HepG2 (cell line): Measurements from ENCODE around the gene PPP2R5C. TPM values are rescaled to one million over a fixed set of nuclear protein-coding genes. Genes with fewer than 3 reads are reported as not detected.

ENCODE experiments used
- ATAC-seq: fragments of 200-7000 bp; cut with Tn5 transposase; 3 replicates; pipeline ENCODE4 v1.9.1; 2020; ENCODE audit warnings: mild to moderate bottlenecking, moderate library complexity
- BruUV-seq: library from RNA; stranded (reverse); fragments of 400-500 nt; replicated peaks from 2 replicates; lab custom pipeline; 2021; lab: Mats Ljungman, UMichigan
- CTCF ChIA-PET: fragments of 300-600 bp; formaldehyde crosslinking; extraction: SDS; loops from one replicate; lab custom pipeline; 2021; ENCODE audit warnings: low total read pairs, inconsistent platforms, low intra/inter-chr PET ratio; lab: Yijun Ruan, JAX
- POLR2A ChIA-PET: fragments of 350-600 bp; sonication (Branson Sonifier 250); formaldehyde crosslinking; loops from one replicate; lab custom pipeline; 2020; ENCODE audit warnings: antibody characterized with exemption, inconsistent platforms; lab: Yijun Ruan, JAX
- DNase-seq: peaks from one replicate; pipeline ENCODE4 v3.0.0-alpha.2; 2015; ENCODE audit warnings: low spot score
- FAIRE-seq: peaks from 3 replicates; lab custom pipeline; 2011; peaks lifted over from hg19 to GRCh38; lab: Jason Lieb, UNC
- H2AFZ ChIP-seq: one replicate; pipeline ENCODE4 v1.6.1; 2011; ENCODE audit warnings: low read length, inconsistent platforms
- H3K27ac ChIP-seq: fragments of 300-600 bp; 3 replicates; pipeline ENCODE4 v1.8.0; 2011; ENCODE audit warnings: mixed run types, mild to moderate bottlenecking, mixed read lengths, low read length, inconsistent platforms; ENCODE audit not compliant: insufficient read depth; ENCODE audit errors: extremely low read length
- H3K27me3 ChIP-seq, 2 experiments: fragments of 200-600 bp in 1 of 2; 2 replicates in 1 of 2; 3 replicates in 1 of 2; pipeline versions ENCODE4 v1.6.0 to v1.8.0; 2011; ENCODE audit warnings: low read length in 2 of 2, mild to moderate bottlenecking in 2 of 2, moderate library complexity in 2 of 2, inconsistent platforms in 1 of 2; ENCODE audit not compliant: insufficient read depth in 2 of 2, control insufficient read depth in 1 of 2
- H3K36me3 ChIP-seq, 2 experiments: fragments of 200-600 bp in 1 of 2; replicated peaks in 1 of 2; 2 replicates in 1 of 2; 3 replicates in 1 of 2; pipeline versions ENCODE4 v1.5.1 to v1.8.0; 2011; ENCODE audit warnings: low read length in 2 of 2, inconsistent platforms in 1 of 2; ENCODE audit not compliant: insufficient read depth in 2 of 2, control insufficient read depth in 1 of 2
- H3K4me1 ChIP-seq: 2 replicates; pipeline ENCODE4 v1.5.1; 2012; ENCODE audit warnings: low read length, inconsistent platforms; ENCODE audit not compliant: insufficient read depth
- H3K4me2 ChIP-seq: 2 replicates; pipeline ENCODE4 v1.6.0; 2011; ENCODE audit warnings: low read depth, low read length, inconsistent platforms
- H3K4me3 ChIP-seq, 3 experiments: fragments of 200-600 bp in 1 of 3; sonication (generic), shearing (Covaris generic) in 1 of 3; replicated peaks in 1 of 3; 2 replicates each; pipeline ENCODE4 v1.5.1; 2011 to 2016; ENCODE audit warnings: low read length in 3 of 3, inconsistent platforms in 2 of 3, low read depth in 2 of 3, mild to moderate bottlenecking in 2 of 3, control low read depth in 1 of 3, mixed read lengths in 1 of 3; ENCODE audit not compliant: insufficient read depth in 1 of 3
- H3K79me2 ChIP-seq: one replicate; pipeline ENCODE4 v1.6.1; 2011; ENCODE audit warnings: low read length, inconsistent platforms; ENCODE audit not compliant: insufficient read depth
- H3K9ac ChIP-seq: 2 replicates; pipeline ENCODE4 v1.6.0; 2011; ENCODE audit warnings: mild to moderate bottlenecking, low read depth, low read length, inconsistent platforms; ENCODE audit not compliant: insufficient read depth
- H3K9me3 ChIP-seq: 2 replicates; pipeline ENCODE4 v1.5.1; 2012; ENCODE audit warnings: mild to moderate bottlenecking, low read length
- H4K20me1 ChIP-seq: 2 replicates; pipeline ENCODE4 v1.6.0; 2011; ENCODE audit warnings: inconsistent platforms, mild to moderate bottlenecking, low read length, moderate library complexity; ENCODE audit not compliant: insufficient read depth
- CREM ChIP-seq, 2 experiments: sonication (generic) in 1 of 2; formaldehyde crosslinking in 1 of 2; IDR thresholded peaks; 2 replicates each; pipeline versions ENCODE4 v1.4.0 to v1.6.1; 2016 to 2020; ENCODE audit warnings: antibody characterized with exemption in 1 of 2, mild to moderate bottlenecking in 1 of 2, missing genetic modification reagents in 1 of 2
- ETV5 ChIP-seq: IDR thresholded peaks from 2 replicates; pipeline ENCODE4 v1.6.1; 2018; ENCODE audit warnings: missing biosample characterization, missing genetic modification reagents, inconsistent platforms, borderline replicate concordance
- NONO ChIP-seq, 2 experiments: fragments of 450-650 bp in 1 of 2; sonication (generic) in 1 of 2; formaldehyde crosslinking in 1 of 2; IDR thresholded peaks in 1 of 2; conservative IDR thresholded peaks in 1 of 2; 2 replicates each; pipeline versions ENCODE4 v1.6.1 to v1.8.0; 2017 to 2022; ENCODE audit warnings: mild to moderate bottlenecking in 1 of 2, missing genetic modification reagents in 1 of 2, moderate library complexity in 1 of 2
- NPAS2 ChIP-seq: sonication (generic); formaldehyde crosslinking; IDR thresholded peaks from 2 replicates; pipeline ENCODE4 v1.8.0; 2022; ENCODE audit warnings: mild to moderate bottlenecking, missing genetic modification reagents, borderline replicate concordance
- NR2C2 ChIP-seq: sonication (generic); formaldehyde crosslinking; IDR thresholded peaks from 2 replicates; pipeline ENCODE4 v1.4.0; 2020; ENCODE audit warnings: missing genetic modification reagents, mild to moderate bottlenecking, moderate library complexity, borderline replicate concordance
- PBX3 ChIP-seq: sonication (generic); formaldehyde crosslinking; IDR thresholded peaks from 2 replicates; pipeline ENCODE4 v1.8.1; 2023; ENCODE audit warnings: missing genetic modification reagents, inconsistent platforms, borderline replicate concordance
- RFX5 ChIP-seq: IDR thresholded peaks from 2 replicates; pipeline ENCODE4 v1.6.1; 2011; ENCODE audit warnings: low read depth, low read length, improper control_type of control experiment
- TCF12 ChIP-seq, 2 experiments: fragments of 450-650 bp in 1 of 2; sonication (generic) in 1 of 2; formaldehyde crosslinking in 1 of 2; IDR thresholded peaks; 2 replicates each; pipeline versions ENCODE4 v1.6.1 to v1.8.0; 2017 to 2022; ENCODE audit warnings: antibody characterized with exemption in 1 of 2, mild to moderate bottlenecking in 1 of 2, missing genetic modification reagents in 1 of 2, moderate library complexity in 1 of 2
- TP53 ChIP-seq: sonication (generic); formaldehyde crosslinking; conservative IDR thresholded peaks from 2 replicates; pipeline ENCODE4 v1.4.0; 2020; ENCODE audit warnings: missing genetic modification reagents
- ZNF253 ChIP-seq: sonication (generic); formaldehyde crosslinking; IDR thresholded peaks from 2 replicates; pipeline ENCODE4 v1.8.0; 2022; ENCODE audit warnings: mild to moderate bottlenecking, missing genetic modification reagents, borderline replicate concordance
- ZNF432 ChIP-seq: sonication (generic); formaldehyde crosslinking; IDR thresholded peaks from 2 replicates; pipeline ENCODE4 v1.5.0; 2020; ENCODE audit warnings: missing genetic modification reagents, mild to moderate bottlenecking, borderline replicate concordance
- WGBS: methylation state at CpG from one replicate; pipeline ENCODE4 v1.1.6; 2017; ENCODE audit warnings: low lambda C conversion rate; 5-methylcytosine and 5-hydroxymethylcytosine counted together
- in situ Hi-C: cut with HindIII; loops from 2 replicates; pipeline ENCODE4 v1.10.0; 2017; ENCODE audit warnings: low pct_unique_long_range_greater_than_20kb; ENCODE audit not compliant: extremely low pct_ligation_motif_present
- intact Hi-C: fragments of 100-400 bp; cut with micrococcal nuclease; formaldehyde crosslinking; loops from one replicate; pipeline ENCODE4 v1.10.0; 2022; ENCODE audit not compliant: unreplicated experiment
- polyA plus RNA-seq, 8 experiments: library from polyadenylated mRNA; depleted of rRNA in 3 of 8; stranded (reverse) in 7 of 8; unstranded in 1 of 8; fragments of >200 nt; fragmentation: Illumina TruSeq in 4 of 8; extraction: Trizol in 4 of 8; gene quantifications; 2 replicates each; pipeline versions ENCODE4 v1.2.1 to v1.2.3, GENCODE V29; 2011 to 2016; ENCODE audit warnings: low read depth in 4 of 8, missing spikeins in 1 of 8, mixed read lengths in 1 of 8; ENCODE audit not compliant: insufficient read depth in 1 of 8
- total RNA-seq, 5 experiments: library from RNA; depleted of rRNA; stranded (reverse); fragments of >200 nt; fragmentation: Illumina TruSeq; extraction: Trizol; gene quantifications; 2 replicates each; pipeline ENCODE4 v1.2.3, GENCODE V29; 2016; ENCODE audit warnings: low read depth in 1 of 5
- TF ChIP-seq, protein P1 (sequence below): sonication (generic); formaldehyde crosslinking; IDR thresholded peaks from 2 replicates; pipeline ENCODE4 v1.4.0; 2020; ENCODE audit warnings: missing genetic modification reagents
- TF ChIP-seq, protein P2 (sequence below): sonication (generic); formaldehyde crosslinking; IDR thresholded peaks from 2 replicates; pipeline ENCODE4 v1.5.0; 2020; ENCODE audit warnings: mild to moderate bottlenecking, missing genetic modification reagents

The PPP2R5C gene
- total and polyA plus RNA-seq, 2 of the 13 experiments (the other 11 are each of a cell fraction or from before 2014, with no cell fraction given) = 74.3 to 78.5 TPM

GRCh38 chr14:101723061-101723595 is 38.4 kb upstream of the PPP2R5C start:
- Histone ChIP-seq H3K4me2 (no peak overlapping the region), H4K20me1 (no peaks in the 10 kb centered on the region), H3K9ac (no peak overlapping the region), H3K9me3 (no peaks in the 10 kb centered on the region), H3K27ac (no peak overlapping the region), H3K36me3 (no peaks in the 10 kb centered on the region), H3K79me2 (no peaks in the 10 kb centered on the region), H2AFZ (no peak overlapping the region), H3K4me3 (no peak overlapping the region), H3K27me3 (peaks cover 0 to 5% of the 10 kb centered on the region in 2 experiments; a peak in 3 of 5 replicates), H3K4me1 (peaks cover 52% of the 10 kb centered on the region)
- FAIRE-seq = no peak
- 26% methylated on average over 8 of the region's 8 CpGs for WGBS
- TF ChIP-seq ZNF253 (no peak), CREM (IDR thresholded peaks at IDR 0.05) (no peak), CREM (CRISPR knock-in tag; IDR thresholded peaks at IDR 0.05) (no peak), PBX3 (CRISPR knock-in tag) (no peak), TP53 (CRISPR knock-in tag) (no peak), NPAS2 (CRISPR knock-in tag) (no peak), RFX5 (no peak), TCF12 (IDR thresholded peaks at IDR 0.05) (no peak), TCF12 (CRISPR knock-in tag; IDR thresholded peaks at IDR 0.05) (no peak), ETV5 (CRISPR knock-in tag) (no peak), ZNF432 (CRISPR knock-in tag) (no peak), NONO (IDR thresholded peaks at IDR 0.05) (no peak), NONO (CRISPR knock-in tag; conservative IDR thresholded peaks at IDR 0.05) (no peak), NR2C2 (CRISPR knock-in tag) (no peak)
- TF ChIP-seq, protein P1, sequence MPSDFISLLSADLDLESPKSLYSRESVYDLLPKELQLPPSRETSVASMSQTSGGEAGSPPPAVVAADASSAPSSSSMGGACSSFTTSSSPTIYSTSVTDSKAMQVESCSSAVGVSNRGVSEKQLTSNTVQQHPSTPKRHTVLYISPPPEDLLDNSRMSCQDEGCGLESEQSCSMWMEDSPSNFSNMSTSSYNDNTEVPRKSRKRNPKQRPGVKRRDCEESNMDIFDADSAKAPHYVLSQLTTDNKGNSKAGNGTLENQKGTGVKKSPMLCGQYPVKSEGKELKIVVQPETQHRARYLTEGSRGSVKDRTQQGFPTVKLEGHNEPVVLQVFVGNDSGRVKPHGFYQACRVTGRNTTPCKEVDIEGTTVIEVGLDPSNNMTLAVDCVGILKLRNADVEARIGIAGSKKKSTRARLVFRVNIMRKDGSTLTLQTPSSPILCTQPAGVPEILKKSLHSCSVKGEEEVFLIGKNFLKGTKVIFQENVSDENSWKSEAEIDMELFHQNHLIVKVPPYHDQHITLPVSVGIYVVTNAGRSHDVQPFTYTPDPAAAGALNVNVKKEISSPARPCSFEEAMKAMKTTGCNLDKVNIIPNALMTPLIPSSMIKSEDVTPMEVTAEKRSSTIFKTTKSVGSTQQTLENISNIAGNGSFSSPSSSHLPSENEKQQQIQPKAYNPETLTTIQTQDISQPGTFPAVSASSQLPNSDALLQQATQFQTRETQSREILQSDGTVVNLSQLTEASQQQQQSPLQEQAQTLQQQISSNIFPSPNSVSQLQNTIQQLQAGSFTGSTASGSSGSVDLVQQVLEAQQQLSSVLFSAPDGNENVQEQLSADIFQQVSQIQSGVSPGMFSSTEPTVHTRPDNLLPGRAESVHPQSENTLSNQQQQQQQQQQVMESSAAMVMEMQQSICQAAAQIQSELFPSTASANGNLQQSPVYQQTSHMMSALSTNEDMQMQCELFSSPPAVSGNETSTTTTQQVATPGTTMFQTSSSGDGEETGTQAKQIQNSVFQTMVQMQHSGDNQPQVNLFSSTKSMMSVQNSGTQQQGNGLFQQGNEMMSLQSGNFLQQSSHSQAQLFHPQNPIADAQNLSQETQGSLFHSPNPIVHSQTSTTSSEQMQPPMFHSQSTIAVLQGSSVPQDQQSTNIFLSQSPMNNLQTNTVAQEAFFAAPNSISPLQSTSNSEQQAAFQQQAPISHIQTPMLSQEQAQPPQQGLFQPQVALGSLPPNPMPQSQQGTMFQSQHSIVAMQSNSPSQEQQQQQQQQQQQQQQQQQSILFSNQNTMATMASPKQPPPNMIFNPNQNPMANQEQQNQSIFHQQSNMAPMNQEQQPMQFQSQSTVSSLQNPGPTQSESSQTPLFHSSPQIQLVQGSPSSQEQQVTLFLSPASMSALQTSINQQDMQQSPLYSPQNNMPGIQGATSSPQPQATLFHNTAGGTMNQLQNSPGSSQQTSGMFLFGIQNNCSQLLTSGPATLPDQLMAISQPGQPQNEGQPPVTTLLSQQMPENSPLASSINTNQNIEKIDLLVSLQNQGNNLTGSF (CRISPR knock-in tag) = no peak
- TF ChIP-seq, protein P2, sequence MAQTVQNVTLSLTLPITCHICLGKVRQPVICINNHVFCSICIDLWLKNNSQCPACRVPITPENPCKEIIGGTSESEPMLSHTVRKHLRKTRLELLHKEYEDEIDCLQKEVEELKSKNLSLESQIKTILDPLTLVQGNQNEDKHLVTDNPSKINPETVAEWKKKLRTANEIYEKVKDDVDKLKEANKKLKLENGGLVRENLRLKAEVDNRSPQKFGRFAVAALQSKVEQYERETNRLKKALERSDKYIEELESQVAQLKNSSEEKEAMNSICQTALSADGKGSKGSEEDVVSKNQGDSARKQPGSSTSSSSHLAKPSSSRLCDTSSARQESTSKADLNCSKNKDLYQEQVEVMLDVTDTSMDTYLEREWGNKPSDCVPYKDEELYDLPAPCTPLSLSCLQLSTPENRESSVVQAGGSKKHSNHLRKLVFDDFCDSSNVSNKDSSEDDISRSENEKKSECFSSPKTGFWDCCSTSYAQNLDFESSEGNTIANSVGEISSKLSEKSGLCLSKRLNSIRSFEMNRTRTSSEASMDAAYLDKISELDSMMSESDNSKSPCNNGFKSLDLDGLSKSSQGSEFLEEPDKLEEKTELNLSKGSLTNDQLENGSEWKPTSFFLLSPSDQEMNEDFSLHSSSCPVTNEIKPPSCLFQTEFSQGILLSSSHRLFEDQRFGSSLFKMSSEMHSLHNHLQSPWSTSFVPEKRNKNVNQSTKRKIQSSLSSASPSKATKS (CRISPR knock-in tag) = no peak
- ATAC-seq = no peak
- POLR2A ChIA-PET = interaction anchor here (1.7 kb wide), 1 partner anchor 8 kb away, joined by 9 read pairs; no protein-coding TSS in a partner anchor
- intact Hi-C loops = no loop called here
- in situ Hi-C loops = loop anchor here (25.0 kb wide), 1 partner anchor 364 kb away; the partner anchor contains the start of gene HSP90AA1
- CTCF ChIA-PET = no interaction called here
- DNase-seq = no peak
- no TSS peak for BruUV-seq
